OCI-LY7 (cell line): ENCODE results near the gene NIP7.

ENCODE experiments used
- CTCF ChIP-seq: fragments of 200-600 bp; sonication (generic); conservative IDR thresholded peaks from 2 replicates; pipeline ENCODE4 v1.5.1; 2014; ENCODE audit warnings: mild to moderate bottlenecking, antibody characterized with exemption, low read length, moderate library complexity, mixed read lengths
- EZH2phosphoT487 ChIP-seq: fragments of 200-600 bp; sonication (generic); IDR thresholded peaks from 2 replicates; pipeline ENCODE4 v1.6.1; 2018; ENCODE audit warnings: low read depth, borderline replicate concordance, mild to moderate bottlenecking, mixed run types, antibody characterized with exemption, low read length, moderate library complexity, mixed read lengths

DNA sequence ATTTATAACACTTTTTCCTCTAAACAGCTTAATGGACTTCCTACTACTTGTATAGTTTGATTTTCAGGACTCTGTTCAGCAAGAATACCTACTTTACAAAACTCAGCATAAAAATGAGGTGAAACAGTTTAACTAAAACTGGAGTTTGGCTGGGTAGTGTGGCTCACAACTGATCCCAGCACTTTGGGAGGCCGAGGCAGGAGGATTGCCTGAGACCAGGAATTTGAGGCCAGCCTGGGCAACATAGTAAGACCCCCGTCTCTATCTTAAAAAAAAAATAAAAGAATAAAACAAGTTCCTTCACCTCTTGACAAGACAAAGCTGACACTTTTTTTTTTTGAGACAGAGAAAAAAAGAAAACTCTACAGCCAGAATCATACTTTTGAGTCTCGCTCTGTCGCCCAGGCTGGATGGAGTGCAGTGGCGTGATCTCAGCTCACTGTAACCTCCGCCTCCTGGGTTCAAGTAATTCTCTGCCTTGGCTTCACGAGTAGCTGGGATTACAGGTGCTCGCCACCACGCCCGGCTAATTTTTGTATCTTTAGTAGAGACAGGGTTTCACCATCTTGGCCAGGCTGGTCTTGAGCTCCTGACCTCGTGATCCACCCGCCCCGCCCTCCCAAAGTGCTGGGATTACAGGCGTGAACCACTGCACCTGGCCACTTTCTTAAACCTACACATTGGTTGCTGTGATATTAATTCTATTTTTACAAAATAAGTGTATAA is 11.8 kb upstream of the NIP7 start:
- no peak for TF ChIP-seq CTCF
- no peak for TF ChIP-seq EZH2phosphoT487
